PC-3 (cell line): ENCODE results near the gene CERS2. TPM values are rescaled to one million over a fixed set of nuclear protein-coding genes. Genes with fewer than 3 reads are reported as not detected.

Source experiments
- ATAC-seq: fragments of 200-7000 bp; cut with Tn5 transposase; 2 replicates; pipeline ENCODE4 v1.9.1; 2020; ENCODE audit warnings: mild to moderate bottlenecking, moderate library complexity
- BruUV-seq: library from RNA; stranded (reverse); fragments of 400-500 nt; replicated peaks from 2 replicates; lab custom pipeline; 2021; lab: Mats Ljungman, UMichigan
- CTCF ChIA-PET: fragments of 300-600 bp; sonication (Branson Sonifier 250); formaldehyde crosslinking; loops from one replicate; lab custom pipeline; 2022; ENCODE audit warnings: antibody characterized with exemption; lab: Charles Lee
- POLR2A ChIA-PET: fragments of 300-600 bp; sonication (Branson Sonifier 250); formaldehyde crosslinking; loops from one replicate; lab custom pipeline; 2022; ENCODE audit warnings: antibody characterized with exemption; ENCODE audit not compliant: unreplicated experiment; lab: Charles Lee
- DNase-seq: peaks from one replicate; pipeline ENCODE4 v3.0.0-alpha.2; 2015
- H2AFZ ChIP-seq: fragments of 300-600 bp; sonication (generic); 2 replicates; pipeline ENCODE4 v1.6.0; 2016; ENCODE audit warnings: antibody characterized with exemption, low read length
- H3F3A ChIP-seq: fragments of 300-600 bp; sonication (generic); one replicate; pipeline ENCODE4 v1.6.0; 2017; ENCODE audit warnings: antibody characterized with exemption, low read length, control low read depth, mild to moderate bottlenecking; ENCODE audit not compliant: unreplicated experiment
- H3K27ac ChIP-seq: fragments of 300-600 bp; sonication (generic); 2 replicates; pipeline ENCODE4 v1.5.1; 2016; ENCODE audit warnings: mild to moderate bottlenecking, low read length
- H3K27me3 ChIP-seq: fragments of 300-600 bp; sonication (generic); 2 replicates; pipeline ENCODE4 v1.6.1; 2016; ENCODE audit warnings: low read length, mixed read lengths
- H3K36me3 ChIP-seq: fragments of 300-600 bp; sonication (generic); 2 replicates; pipeline ENCODE4 v1.6.1; 2016; ENCODE audit warnings: low read depth, mixed run types, low read length, mixed read lengths
- H3K4me1 ChIP-seq: fragments of 300-600 bp; sonication (generic); 2 replicates; pipeline ENCODE4 v1.5.1; 2016; ENCODE audit warnings: low read length; ENCODE audit not compliant: insufficient read depth
- H3K4me2 ChIP-seq: fragments of 300-600 bp; sonication (generic); 2 replicates; pipeline ENCODE4 v1.6.0; 2016; ENCODE audit warnings: low read length
- H3K4me3 ChIP-seq: fragments of 300-600 bp; sonication (generic); 2 replicates; pipeline ENCODE4 v1.5.1; 2016; ENCODE audit warnings: mild to moderate bottlenecking, low read length, mixed read lengths
- H3K79me2 ChIP-seq: fragments of 300-600 bp; sonication (generic); 2 replicates; pipeline ENCODE4 v1.6.1; 2017; ENCODE audit warnings: low read length, mixed read lengths
- H3K9ac ChIP-seq: fragments of 300-600 bp; sonication (generic); 2 replicates; pipeline ENCODE4 v1.6.0; 2016; ENCODE audit warnings: mild to moderate bottlenecking, low read length
- H3K9me2 ChIP-seq: fragments of 300-600 bp; sonication (generic); replicated peaks from 2 replicates; pipeline ENCODE4 v1.6.1; 2016; ENCODE audit warnings: mixed run types, low read length, mixed read lengths
- H3K9me3 ChIP-seq: fragments of 300-600 bp; sonication (generic); 2 replicates; pipeline ENCODE4 v1.6.1; 2016; ENCODE audit warnings: low read length, mixed read lengths
- H4K20me1 ChIP-seq: fragments of 300-600 bp; sonication (generic); 2 replicates; pipeline ENCODE4 v1.6.1; 2016; ENCODE audit warnings: low read length, mixed read lengths
- EZH2 ChIP-seq: fragments of 300-600 bp; sonication (generic); IDR thresholded peaks from one replicate; pipeline ENCODE4 v1.6.1; 2017; ENCODE audit warnings: antibody characterized with exemption, mild to moderate bottlenecking, low read length; ENCODE audit not compliant: unreplicated experiment
- EZH2phosphoT487 ChIP-seq: fragments of 300-600 bp; sonication (generic); IDR thresholded peaks from 2 replicates; pipeline ENCODE4 v1.6.1; 2018; ENCODE audit warnings: mild to moderate bottlenecking, antibody characterized with exemption, low read length, borderline replicate concordance
- intact Hi-C: fragments of 100-400 bp; cut with micrococcal nuclease; formaldehyde crosslinking; loops from 2 replicates; pipeline ENCODE4 v1.9.0; 2023
- total RNA-seq: library from RNA; depleted of rRNA; stranded (reverse); fragments of >200 nt; gene quantifications from 2 replicates; pipeline ENCODE4 v1.2.3, GENCODE V29; 2014
- TF ChIP-seq, protein P1 (sequence below): fragments of 300-600 bp; sonication (generic); conservative IDR thresholded peaks from 2 replicates; pipeline ENCODE4 v1.5.1; 2017; ENCODE audit warnings: antibody characterized with exemption, low read depth, mild to moderate bottlenecking, low read length

Gene CERS2
- total RNA-seq, 1 experiment from 2014 or later = 176 TPM

DNA sequence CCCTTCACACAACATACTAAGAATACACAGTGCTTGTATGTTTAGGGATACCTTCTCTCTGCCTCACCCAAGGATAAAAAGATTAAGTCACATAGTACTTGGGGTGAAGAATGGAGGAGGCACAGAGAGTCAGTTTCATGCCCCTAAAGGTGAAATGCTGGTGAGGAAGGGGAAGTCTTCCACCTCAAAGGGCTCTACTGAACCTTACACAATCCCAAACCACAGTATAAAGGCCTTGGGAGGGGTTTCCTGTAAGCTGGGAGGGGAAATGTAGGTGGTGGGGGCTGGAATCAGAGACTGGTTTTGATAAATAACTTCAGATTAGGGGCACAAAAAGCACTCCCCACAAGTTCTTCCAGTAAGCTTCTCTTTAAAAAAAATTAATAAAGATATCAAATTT, 28.5 kb upstream of the CERS2 start:
- peaks cover 6% of the 10 kb centered on the region for H3F3A ChIP-seq
- H3K9me3 ChIP-seq = no peaks in the 10 kb centered on the region
- H4K20me1 ChIP-seq = no peaks in the 10 kb centered on the region
- intact Hi-C loops = loop anchor here (10.0 kb wide), 1 partner anchor 378 kb away; the partner anchor contains the start of gene ENSA
- no peak overlapping the region for H2AFZ ChIP-seq
- H3K79me2 ChIP-seq = no peaks in the 10 kb centered on the region
- H3K4me1 ChIP-seq = peaks cover 41% of the 10 kb centered on the region
- H3K4me2 ChIP-seq = no peak overlapping the region
- no peaks in the 10 kb centered on the region for H3K9me2 ChIP-seq
- ATAC-seq (no peak), DNase-seq (no peak)
- H3K27me3 ChIP-seq = no peaks in the 10 kb centered on the region
- H3K9ac ChIP-seq = no peak overlapping the region
- H3K4me3 ChIP-seq = no peak overlapping the region
- TF ChIP-seq EZH2 = no peak
- no peak for TF ChIP-seq EZH2phosphoT487
- TF ChIP-seq, protein P1, sequence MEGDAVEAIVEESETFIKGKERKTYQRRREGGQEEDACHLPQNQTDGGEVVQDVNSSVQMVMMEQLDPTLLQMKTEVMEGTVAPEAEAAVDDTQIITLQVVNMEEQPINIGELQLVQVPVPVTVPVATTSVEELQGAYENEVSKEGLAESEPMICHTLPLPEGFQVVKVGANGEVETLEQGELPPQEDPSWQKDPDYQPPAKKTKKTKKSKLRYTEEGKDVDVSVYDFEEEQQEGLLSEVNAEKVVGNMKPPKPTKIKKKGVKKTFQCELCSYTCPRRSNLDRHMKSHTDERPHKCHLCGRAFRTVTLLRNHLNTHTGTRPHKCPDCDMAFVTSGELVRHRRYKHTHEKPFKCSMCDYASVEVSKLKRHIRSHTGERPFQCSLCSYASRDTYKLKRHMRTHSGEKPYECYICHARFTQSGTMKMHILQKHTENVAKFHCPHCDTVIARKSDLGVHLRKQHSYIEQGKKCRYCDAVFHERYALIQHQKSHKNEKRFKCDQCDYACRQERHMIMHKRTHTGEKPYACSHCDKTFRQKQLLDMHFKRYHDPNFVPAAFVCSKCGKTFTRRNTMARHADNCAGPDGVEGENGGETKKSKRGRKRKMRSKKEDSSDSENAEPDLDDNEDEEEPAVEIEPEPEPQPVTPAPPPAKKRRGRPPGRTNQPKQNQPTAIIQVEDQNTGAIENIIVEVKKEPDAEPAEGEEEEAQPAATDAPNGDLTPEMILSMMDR = no peak
- no TSS peak for BruUV-seq
- CTCF ChIA-PET = no interaction called here
- H3K36me3 ChIP-seq = no peaks in the 10 kb centered on the region
- POLR2A ChIA-PET = no interaction called here
- H3K27ac ChIP-seq = no peak overlapping the region

GRCh38 chr1:151002611-151003010, 28.0 kb upstream of the CERS2 start:
- Histone ChIP-seq H2AFZ (no peak overlapping the region), H3K27me3 (no peaks in the 10 kb centered on the region), H3K9me3 (no peaks in the 10 kb centered on the region), H3F3A (peaks cover 3% of the 10 kb centered on the region), H3K4me3 (no peak overlapping the region), H3K4me1 (peaks cover 40% of the 10 kb centered on the region), H3K9ac (no peak overlapping the region), H3K27ac (no peak overlapping the region), H3K36me3 (no peaks in the 10 kb centered on the region), H3K9me2 (no peaks in the 10 kb centered on the region), H3K79me2 (no peaks in the 10 kb centered on the region), H3K4me2 (no peak overlapping the region), H4K20me1 (no peaks in the 10 kb centered on the region)
- intact Hi-C loops = loop anchor here (10.0 kb wide), 1 partner anchor 378 kb away; the partner anchor contains the start of gene ENSA
- DNase-seq (no peak), ATAC-seq (no peak)
- BruUV-seq = no TSS peak
- TF ChIP-seq EZH2phosphoT487 (no peak), EZH2 (no peak)
- TF ChIP-seq, protein P1 = no peak
- ChIA-PET POLR2A (no interaction called here), CTCF (no interaction called here)

DNA sequence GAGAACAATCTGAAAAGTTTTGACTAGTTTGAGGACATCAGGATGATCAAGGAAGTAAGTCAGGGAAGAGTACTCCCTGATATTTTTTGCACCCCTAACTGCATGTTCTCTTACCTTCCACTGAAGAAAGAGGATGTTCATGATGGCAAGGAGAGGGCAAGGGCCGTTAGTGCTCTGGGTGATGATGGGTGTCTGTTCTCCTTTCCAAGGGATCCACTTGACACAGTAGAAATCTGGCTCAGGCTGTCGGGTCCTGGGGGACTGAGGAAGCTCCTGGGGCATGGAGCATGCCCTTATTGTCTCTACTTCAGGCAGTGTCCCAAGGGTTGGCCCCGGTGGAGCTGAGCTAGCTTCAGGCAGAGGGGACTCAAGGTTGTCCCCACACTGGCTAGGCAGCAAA, 27.4 kb upstream of the CERS2 start:
- no peaks in the 10 kb centered on the region for H3K9me2 ChIP-seq
- H3K79me2 ChIP-seq = no peaks in the 10 kb centered on the region
- ChIA-PET POLR2A (interaction anchor here (0.6 kb wide), 1 partner anchor 11 kb away, joined by 4 read pairs; no protein-coding TSS in a partner anchor), CTCF (no interaction called here)
- H3K27me3 ChIP-seq = no peaks in the 10 kb centered on the region
- H3K4me3 ChIP-seq = no peak overlapping the region
- no peak for DNase-seq
- H3K36me3 ChIP-seq = no peaks in the 10 kb centered on the region
- H3K4me2 ChIP-seq = no peak overlapping the region
- no peaks in the 10 kb centered on the region for H4K20me1 ChIP-seq
- peaks cover 35% of the 10 kb centered on the region for H3K4me1 ChIP-seq
- no peaks in the 10 kb centered on the region for H3K9me3 ChIP-seq
- no peaks in the 10 kb centered on the region for H3F3A ChIP-seq
- no peak overlapping the region for H3K27ac ChIP-seq
- intact Hi-C loops = loop anchor here (10.0 kb wide), 1 partner anchor 377 kb away; the partner anchor contains the start of gene ENSA
- ATAC-seq = no peak
- no peak for TF ChIP-seq EZH2phosphoT487
- TF ChIP-seq EZH2 = no peak
- TF ChIP-seq, protein P1 = no peak
- BruUV-seq = no TSS peak
- no peak overlapping the region for H2AFZ ChIP-seq
- no peak overlapping the region for H3K9ac ChIP-seq
